Hippocampal formation (tissue), 2 donors: ENCODE data around the gene ASIP.
A peak's percentile ranks its signal among the peaks of the same experiment; 100 is the strongest.
"Not testable (repeated sequence)": the region's sequence is repeated elsewhere in the genome, so short reads cannot be mapped to it uniquely, and the experiment has no call there.

ENCODE experiments used
- DNase-seq, 2 donors: peaks; one replicate each; lab custom pipeline; 2025; lab: John Stamatoyannopoulos, UW

The ASIP gene

DNA sequence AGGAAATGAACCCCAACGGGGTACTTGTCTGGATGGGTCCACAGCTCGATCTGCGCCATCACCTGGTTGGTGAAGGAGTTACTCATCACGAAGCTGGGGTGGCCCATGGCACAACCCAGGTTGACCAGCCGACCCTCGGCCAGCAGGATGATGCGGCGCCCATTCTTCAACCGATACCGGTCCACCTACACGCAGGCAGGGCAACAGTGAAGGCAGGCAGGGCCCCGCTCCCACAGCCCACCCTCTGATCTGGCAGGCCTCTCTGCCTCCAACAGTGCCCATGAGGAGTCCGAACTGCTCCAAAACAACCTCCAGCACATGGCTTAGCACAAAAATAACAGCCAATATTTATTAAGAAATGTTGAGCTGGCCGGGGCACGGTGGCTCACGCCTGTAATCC is 44.2 kb downstream of the ASIP start:
- no peak for DNase-seq

DNA sequence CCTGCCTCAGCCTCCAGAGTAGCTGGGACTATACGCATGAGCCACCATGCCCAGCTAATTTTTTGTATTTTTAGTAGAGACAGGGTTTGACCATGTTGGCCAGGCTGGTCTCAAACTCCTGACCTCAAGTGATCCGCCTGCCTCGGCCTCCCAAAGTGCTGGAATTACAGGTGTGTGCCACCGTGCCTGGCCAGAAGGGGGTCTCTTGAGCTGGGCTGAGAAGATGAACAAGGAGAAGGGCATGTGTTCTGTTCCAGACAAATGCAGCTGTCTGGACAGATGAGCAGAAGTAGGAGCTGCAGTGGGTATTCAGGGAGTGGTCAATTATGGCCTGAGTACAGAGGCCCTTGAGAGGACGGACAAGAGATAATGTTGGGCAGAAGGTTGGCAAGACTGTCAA is 46.3 kb downstream of the ASIP start:
- not testable (repeated sequence) for DNase-seq

DNA sequence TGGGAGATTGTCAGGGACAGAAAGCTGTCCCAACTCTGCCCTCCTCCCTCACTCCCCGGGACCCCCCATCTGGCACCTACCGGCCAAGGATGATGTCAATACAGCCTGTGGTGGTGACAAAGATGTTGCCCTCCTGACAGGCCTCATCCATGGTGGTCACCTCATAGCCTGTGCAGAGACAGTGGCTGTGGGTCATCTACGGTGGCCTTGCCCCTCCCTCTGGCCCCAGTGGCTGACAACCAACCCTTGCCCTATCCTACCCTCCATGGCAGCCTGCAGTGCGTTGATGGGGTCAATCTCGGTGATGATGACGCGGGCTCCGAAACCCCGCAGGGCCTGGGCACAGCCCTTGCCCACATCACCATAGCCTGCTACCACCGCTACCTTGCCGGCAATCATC is 49.2 kb downstream of the ASIP start:
- no peak for DNase-seq

DNA sequence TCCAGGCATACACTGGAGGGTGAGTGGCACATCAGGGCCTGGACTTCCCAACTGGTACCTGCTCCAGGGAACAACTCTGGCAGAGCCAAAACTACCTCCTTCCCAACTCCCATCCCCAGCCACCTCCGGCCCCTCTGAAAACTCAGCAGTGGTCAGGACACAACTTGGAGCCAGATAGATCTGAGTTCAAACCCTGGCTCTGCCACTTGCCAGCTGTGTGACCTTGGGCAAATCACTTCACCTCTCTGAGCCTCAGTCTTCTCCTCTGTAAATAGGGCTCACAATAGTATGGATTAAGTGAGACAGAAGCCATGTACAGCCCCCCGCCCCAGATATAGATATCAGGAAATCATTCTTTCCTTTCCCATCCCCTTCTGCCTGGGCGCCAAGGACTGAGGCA is 51.3 kb downstream of the ASIP start:
- DNase-seq = no peak

DNA sequence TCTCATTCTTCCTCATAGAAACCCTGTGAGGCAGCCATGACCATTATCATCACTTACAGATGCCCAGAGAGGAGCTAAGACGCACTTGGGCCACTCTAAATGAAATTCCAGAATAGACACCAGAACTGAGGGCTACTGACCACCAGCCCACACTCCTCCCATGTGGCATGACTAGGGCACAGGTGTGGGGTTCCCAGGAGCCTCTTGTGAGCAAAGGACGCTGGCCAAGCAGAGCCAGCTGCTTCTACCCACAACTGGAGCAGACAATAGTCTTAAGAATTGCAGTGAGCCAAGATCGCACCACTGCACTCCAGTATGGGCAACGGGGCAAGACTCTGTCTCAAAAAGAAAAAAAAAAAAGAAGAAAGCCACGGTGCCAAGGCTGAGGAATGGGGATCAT is 51.9 kb downstream of the ASIP start:
- no peak for DNase-seq

DNA sequence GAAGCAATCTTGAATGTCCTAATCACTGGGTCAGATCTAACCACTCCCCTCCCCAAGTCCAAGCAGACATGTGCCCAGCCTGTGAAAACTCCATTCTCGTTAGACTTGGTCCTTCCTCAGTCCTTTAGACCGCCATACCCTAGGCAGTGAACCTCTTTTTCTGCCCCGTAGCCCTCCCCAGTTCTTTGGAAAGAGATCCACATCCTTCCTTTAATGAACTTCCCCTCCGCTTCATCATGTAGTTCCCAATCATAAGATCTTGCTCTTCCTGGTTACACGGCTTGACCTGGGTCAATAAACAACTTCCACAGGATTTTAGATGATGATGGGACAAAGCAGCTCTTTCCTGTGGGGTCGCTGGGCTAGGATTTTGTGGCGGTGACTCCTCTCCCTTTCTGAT is 52.4 kb downstream of the ASIP start:
- no peak for DNase-seq

DNA sequence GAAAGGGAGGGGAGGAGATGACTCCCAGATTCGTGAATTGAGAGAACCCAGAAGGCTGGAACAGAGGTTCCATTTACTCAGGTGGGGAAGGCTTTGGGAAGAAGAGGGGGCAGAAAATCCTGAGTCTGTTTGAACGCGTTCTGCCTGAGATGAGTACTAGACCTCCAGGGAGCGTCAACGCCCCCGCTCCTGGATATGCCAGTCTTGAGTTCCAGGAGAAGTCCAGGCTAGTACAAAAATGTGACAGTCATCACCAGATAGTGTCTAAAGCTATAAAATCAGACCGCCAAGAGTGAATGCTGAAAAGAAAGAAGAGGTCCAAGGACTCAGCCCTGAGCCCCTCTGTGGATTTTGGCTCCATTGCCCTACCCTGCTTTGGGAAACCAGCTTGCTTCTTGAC is 53.3 kb downstream of the ASIP start:
- DNase-seq = no peak

DNA sequence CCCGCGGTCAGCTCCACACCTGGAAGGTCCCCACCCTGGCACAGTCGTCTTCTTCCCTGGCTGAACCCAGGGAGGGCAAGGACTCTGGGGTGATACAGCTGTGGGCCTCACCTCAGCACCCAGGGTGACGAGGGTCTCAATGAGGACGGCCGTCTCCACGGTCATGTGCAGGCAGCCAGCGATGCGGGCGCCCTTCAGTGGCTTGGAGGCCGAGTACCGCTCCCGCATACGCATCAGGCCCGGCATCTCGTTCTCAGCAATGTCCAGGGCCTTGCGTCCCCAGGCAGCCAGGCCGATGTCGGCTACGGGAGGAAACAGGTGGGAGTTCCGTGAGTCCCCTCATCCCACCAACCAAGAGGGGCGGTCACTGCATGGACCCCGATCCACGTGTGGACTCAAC is 54.1 kb downstream of the ASIP start:
- DNase-seq = no peak

DNA sequence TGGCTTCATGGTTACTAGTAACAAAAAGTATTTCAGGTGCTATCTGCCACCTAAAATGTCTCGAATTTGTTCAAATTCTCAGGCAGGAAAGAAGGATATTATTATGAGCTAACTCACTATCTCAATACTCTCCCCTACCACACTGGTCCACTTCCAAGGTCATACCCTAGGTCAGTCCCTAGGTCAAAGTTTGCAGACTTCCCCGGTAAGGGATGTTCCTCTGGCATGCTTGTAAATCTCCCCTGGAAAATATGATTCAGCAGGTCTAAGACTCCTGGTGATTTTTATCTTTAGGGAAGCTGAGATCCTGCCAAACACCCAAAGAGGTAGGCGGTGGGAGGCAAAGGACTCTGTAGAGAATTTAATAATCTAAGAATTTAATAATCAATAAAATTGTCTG is 55.2 kb downstream of the ASIP start:
- DNase-seq = no peak

DNA sequence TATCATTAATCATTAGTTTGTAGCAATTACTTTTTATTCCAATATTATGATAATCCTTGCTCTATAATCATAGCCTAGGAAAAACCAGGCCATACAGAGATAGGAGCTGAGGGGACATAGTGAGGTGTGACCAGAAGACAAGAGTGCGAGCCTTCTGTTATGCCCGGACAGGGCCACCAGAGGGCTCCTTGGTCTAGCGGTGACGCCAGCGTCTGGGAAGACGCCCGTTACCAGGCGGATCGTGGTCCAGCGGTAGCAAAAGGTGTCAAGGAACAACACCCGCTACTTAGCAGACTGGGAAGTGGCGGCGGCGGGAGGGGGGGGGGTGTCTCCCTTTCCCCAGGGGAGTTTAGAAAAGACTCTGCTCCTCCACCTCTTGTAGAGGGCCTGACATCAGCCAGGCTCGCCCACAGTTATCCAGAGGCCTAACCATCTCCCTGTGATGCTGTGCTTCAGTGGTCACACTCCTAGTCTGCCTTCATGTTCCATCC is 57.1 kb downstream of the ASIP start:
- not testable (repeated sequence) for DNase-seq

DNA sequence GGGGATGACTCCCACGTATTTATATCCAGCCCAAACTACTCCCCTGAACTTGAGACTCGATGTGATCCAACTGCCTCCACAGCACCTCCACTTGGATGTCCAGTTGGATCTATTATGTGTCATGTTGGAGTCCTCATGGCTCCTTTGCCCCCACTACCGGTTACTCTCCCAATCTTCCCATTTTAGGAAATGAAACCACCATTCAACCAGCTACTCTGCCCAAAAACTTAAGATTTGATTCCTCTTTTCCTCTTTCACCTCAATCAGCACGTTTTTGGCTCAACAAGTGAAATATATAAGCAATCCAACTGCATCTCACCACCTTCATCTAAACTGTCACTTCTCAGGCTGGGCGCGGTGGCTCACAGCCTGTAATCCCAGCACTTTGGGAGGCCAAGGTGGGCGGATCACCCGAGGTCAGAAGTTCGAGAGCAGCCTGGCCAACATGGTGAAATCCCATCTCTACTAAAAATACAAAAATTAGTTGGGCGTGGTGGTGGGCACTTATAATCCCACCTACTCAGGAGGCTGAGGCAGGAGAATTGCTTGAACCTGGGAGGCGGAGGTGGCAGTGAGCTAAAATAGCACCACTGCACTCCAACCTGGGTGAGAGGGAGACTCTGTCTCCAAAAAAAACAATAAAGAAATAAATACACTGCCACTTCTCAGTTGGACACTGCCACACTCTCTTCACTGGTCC is 58.5 kb downstream of the ASIP start:
- DNase-seq = no peak

DNA sequence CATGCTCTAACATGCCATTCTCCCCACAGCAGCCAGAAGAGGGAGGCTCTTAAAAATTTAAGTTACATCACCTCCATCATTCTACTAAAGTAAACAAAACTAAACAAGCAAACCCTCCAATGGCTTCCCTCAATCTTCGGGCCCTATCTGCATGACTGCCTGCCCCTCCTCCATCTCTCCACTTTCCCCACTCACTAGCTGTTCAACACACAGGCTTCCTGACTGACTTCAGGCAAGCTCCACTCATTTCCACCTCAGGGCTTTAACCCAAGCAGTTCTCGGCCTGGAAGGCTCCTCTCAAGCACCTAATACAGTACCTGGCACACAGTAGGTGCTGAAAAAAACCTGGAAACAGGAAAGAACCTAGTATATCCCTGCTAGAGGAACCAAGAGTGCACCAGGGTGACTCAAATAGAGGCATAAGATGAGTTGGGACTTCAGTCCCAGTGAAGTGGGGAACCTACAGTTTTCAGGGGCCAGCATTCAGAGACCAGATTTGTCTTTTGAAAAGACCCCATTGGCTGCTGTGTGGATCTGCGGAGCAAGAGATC is 59.1 kb downstream of the ASIP start:
- DNase-seq = no peak

DNA sequence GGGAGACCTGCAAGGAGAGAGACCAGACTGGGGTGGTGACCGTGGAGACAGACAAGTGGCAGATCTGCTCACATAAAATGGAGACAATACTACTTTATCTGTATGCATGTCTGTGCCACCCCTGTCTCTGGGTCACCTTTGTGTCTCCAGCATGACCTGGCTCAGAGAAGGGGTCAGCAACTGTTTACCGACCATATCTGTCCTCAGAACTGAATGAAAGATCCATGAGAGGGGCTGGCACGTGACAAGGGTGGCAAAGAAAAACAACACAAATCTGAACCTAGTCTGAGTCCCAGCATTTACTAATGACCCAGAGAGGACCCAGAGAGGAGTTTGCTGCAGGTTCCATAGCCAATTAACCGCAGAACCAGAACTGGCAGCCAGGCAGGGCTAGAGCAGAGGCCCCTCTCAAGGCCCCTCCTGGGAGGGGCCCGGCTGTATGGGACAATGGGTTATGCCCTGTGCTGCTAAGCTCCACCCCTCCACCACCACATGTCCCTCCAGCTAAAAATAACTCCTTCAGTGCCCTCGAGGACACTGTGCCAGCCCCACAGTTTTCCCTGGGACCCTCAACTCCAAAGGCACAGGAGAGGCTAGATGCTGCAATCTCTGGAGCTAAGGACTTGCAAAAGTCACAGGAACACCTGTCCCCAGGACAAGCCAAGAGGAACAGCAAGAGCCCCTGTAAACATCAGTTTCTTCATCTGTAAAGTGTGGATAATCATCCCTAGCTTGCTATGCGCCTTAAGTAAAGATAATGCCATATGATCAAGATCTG is 59.8 kb downstream of the ASIP start:
- DNase-seq = no peak

DNA sequence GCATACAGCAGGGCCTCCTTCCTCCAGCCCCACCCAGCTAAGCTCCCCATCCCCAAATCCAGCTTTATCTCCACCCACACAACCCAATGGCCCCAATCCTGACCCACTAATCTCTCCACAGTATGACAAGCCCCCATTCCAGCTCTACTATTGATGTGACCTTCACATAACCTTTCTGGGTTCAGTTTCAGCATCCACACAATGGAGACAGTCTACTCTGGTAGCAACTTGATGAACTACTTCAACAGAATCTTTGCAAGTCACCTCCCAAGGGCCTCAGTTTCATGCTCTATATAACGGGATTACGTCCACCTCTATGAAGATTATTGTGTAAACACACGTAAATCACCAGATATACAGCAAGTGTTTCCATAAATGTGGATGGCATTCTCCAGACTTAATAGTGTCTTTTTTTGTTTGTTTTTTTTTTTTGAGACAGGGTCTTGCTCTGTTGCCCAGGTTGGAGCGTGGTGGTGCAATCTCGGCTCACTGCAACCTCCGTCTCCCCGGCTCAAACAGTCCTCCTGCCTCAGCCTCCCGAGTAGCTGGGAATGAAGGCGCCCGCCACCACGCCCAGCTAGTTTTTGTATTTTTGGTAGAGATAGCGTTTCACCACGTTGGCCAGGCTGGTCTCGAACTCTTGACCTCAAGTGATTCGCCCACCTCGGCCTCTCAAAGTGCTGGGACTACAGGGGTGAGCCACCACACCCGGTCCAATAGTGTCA is 60.5 kb downstream of the ASIP start:
- no peak for DNase-seq

DNA sequence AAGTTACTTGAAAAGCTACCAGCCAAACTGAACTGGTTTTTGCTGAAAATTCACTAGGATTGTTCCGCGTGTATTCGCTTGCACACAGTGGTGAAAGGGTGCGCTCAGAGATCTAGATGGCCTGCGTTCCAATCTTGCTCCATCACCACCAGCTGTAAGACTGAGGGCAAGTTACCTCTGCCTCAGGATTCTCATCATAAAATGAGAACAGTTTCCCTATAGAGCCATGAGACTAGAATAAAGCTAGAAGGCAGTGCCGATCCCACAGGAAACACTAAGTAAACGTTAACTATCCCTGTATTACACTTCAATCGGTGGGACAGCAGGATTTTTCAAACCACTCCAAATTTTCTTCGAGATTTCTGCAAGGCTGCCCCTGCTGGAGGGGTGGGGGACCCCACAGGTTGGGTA is 61.1 kb downstream of the ASIP start:
- no peak for DNase-seq

DNA sequence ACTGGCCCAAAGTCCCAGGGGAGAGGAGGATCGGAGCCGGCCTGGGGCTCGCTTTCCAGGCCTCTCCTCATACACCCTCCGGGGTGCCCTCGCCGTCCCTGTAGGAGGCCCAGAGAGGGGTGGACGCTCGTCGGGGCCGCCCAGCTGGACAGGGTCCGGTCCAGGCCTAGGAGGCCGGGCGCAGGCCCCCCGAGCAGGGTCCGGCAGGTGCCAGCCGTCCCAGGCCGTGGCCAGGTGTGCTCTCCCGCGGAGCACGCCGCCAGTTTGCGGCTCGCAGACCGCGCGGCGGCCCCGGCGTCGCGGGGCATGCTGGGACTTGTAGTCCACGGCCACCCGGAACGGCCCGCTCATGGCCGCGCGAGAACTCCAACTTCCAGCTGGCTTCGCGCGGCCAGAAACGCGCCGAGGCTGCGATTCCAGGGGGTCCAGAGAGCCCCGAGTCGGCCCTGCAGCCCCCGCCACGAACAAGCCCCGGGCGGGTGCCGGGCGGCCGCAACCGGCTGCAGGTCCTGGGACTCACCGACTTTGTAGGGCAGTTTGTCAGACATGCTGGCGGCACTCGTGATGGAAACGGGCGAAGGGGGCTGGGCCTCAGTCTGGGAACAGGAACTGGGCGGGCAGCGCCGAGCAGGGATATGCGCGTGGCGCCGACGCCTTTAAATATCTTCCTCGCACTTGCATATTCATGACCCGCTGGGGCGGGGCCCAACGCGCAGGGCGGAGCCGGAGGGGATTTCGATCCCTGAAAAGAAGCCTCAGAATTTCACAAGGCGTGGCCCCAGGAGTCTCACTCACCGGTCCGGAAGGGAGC is 61.7 kb downstream of the ASIP start, which contains the start of gene AHCY:
TSS of gene AHCY (minus strand) at position 633 of the 811 bp plus-strand sequence. CDS start at position 548, 85 bp downstream.
- DNase-seq = peak; percentile 94 to 96

DNA sequence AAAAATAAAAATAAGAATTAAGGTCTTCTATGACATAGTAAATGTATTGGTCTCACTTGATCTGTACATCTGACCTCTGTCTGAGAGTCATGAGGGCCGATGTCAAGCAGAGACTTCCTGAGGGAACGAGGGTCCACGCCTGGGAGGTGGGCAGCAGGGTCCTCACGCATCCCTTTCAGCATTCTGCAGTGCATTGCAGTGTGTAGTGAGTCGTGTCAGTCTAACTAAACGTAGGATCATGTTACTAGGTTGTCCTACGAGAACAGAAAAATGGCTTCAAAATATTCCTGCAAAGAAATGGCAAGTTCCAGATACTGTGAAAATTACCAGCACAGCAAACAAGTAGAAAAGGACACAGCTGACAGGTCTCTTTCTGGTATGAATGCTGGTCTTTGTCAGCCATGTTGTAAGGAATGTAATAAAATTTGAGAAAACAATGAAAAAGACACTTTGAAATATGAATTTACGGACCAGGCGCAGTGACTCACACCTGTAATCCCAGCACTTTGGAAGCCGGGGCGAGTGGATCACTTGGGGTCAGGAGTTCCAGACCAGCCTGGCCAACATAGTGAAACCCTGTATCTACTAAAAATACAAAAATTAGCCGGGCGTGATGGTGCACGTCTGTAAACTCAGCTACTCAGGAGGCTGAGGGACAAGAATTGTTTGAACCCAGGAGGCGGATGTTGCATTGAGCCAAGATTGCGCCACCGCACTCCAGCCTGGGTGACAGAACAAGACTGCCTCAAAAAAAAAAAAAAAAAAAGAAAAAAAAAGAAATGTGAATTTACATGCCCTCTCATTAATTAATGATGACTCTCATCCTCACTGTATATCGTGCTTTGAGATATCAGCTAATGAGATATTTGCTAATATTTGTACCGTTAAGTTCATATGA is 64.4 kb downstream of the ASIP start:
- DNase-seq = no peak

DNA sequence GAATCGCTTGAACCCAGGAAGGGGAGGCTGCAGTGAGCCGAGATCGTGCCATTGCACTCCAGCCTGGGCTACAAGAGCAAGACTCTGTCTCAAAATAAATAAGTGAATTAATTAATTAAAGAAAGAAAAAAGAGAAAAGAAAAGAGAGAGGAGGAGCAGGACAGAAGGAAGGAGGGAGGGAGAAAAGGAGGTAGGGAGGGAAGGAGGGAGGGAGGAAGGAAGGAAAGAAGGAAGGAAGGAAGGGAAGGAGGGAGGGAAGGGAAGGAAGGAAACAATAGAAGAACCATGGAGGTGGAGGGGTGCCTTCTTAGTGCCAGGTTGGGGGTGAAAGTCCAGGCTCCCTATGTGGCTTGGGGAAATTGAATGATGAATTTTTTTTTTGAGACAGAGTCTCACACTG is 68.5 kb downstream of the ASIP start:
- no peak for DNase-seq

DNA sequence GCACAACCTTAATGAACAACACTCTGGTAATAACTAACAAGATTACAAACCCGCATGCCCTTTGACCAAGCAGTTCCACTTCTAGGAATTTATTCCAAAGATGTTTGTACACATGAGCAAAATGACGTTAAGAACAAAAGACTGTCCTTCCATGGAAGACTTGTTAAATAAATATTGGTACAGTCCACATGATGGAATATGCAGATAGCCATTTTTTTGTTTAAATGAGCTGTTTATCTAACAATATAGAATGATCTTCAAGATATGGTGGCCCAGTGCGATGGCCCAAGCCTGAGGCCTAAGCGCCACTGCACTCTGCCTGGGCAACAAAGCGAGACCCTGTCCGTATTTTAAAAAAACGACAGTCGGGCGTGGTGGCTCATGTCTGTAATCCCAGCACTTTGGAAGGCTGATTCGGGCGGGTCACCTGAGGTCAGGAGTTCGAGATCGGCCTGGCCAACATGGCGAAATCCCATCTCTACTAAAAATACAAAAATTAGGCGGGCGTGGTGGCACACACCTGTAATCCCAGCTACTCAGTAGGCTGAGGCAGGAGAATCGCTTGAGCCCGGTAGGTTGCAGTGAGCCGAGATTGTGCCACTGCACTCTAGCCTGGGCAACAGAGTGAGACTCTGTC is 69.4 kb downstream of the ASIP start:
- no peak for DNase-seq
